ENCODE results near the gene OBP2B.

OBP2B gene

DNA sequence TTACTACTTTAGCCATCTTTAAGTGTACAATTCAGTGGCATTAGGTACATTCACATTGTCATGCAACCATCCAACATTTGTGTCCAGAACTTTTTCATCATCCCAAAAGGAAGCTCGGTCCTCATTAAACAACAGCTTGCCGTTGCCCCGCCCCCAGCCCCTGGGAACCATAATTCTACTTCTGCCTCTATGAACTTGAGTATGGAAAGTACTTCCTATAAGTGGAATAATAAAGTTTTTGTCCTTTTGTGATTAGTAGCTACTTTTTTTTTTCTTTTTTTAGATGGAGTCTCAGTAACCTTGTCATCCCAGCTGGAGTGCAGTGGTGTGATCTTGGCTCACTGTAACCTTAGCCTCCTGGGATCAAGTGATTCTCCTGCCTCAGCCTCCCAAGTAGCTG, 50.4 kb downstream of the OBP2B start:
- TF ChIP-seq CTCF (IDR thresholded peaks at IDR 0.05; ENCODE audit: low read depth, low read length) = no peak
- no peak for DNase-seq (ENCODE audit: extremely low read depth, low read depth)

Measured in AG09319 (cell line).